Measurements from ENCODE around the gene CACNA2D4.

Gene CACNA2D4

GRCh38 chr12:1890119-1890703 is 28.2 kb downstream of the CACNA2D4 start:
- H3K4me1 Mint-ChIP-seq: no peaks in the 10 kb centered on the region
- DNase-seq (no peak), ATAC-seq (no peak)
- no peak overlapping the region for H3K27ac Mint-ChIP-seq
- peaks cover 14 to 21% of the 10 kb centered on the region in 2 donors for H3K9me3 Mint-ChIP-seq
- H3K27me3 Mint-ChIP-seq: peaks cover 25% of the 10 kb centered on the region
- no peak overlapping the region for H3K4me3 Mint-ChIP-seq

- ATAC-seq (no peak), DNase-seq (no peak)
- H3K4me3 Mint-ChIP-seq: no peak overlapping the region
- peaks cover 25% of the 10 kb centered on the region for H3K27me3 Mint-ChIP-seq
- H3K27ac Mint-ChIP-seq: no peak overlapping the region
- H3K4me1 Mint-ChIP-seq: no peaks in the 10 kb centered on the region
- H3K9me3 Mint-ChIP-seq: peaks cover 14 to 21% of the 10 kb centered on the region in 2 donors
Observed at GRCh38 chr12:1888923-1889322, 29.5 kb downstream of the CACNA2D4 start.

DNA sequence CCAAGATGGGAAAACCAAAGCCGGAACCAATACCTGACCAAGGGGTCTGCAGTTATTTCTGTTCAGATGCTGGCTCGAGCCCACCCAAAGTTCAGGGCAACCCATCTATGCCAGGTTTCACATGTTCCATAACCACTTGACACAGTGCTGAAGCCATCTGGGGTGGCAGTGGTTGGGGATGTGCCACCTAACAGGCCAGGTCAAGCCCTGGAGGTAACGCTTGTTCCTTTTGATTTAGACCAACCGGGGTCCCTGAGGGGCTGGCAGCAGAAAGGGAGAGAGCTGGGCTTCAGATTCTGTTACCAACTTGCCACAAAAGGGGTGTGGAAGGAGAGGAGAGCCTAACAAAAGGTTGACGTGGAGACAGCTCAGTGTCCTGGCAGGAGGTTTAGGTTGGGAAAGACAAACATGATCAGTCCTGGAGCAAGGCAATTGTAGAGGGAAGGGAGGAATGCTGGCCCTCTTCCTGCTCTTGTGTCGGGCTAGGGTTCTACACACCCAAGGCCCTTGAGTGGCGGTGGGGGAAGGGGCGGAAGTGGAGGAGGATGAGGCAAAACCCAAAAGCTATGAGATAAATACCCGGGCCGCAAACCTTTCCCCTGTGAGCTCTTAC is 31.9 kb downstream of the CACNA2D4 start:
- ATAC-seq (no peak), DNase-seq (no peak)
- Mint-ChIP-seq H3K9me3 (peaks cover 5 to 10% of the 10 kb centered on the region in 2 donors), H3K27me3 (peaks cover 25% of the 10 kb centered on the region), H3K27ac (no peak overlapping the region), H3K4me1 (no peaks in the 10 kb centered on the region), H3K4me3 (no peak overlapping the region)

DNA sequence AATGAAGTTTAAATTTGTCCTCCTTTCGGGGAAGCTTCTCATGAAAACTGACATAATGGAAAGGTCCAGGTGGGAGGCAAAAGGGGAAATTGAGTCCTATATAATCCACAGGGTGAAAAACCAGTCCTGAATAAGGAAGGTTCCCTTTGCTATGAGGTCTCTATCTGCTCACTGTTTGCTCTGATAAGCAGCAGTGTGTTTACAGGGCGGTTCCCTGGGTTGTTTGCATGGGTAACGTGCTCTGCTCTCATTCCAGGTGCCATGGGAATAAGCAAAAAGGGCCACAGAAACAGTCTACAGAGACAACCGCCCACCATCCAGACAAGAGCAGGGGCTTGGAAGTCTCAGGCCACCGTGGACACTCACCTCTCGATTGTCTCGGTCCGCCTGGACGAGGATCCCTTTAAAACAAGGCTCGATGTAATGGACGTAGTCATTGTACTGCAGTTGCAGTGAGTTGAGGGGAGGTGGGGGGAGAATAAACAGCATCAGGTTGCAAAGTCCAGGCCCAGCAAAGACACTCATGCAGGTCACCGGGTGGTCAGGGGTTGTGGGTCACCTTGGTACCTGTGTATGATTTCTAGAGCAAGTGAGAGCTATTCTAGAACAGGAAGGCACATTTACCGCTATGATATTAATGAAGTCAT is 32.7 kb downstream of the CACNA2D4 start:
- no peaks in the 10 kb centered on the region for H3K4me1 Mint-ChIP-seq
- no peak overlapping the region for H3K4me3 Mint-ChIP-seq
- H3K27me3 Mint-ChIP-seq: peaks cover 20% of the 10 kb centered on the region
- DNase-seq: no peak
- H3K9me3 Mint-ChIP-seq: peaks cover 0 to 4% of the 10 kb centered on the region in 2 donors
- H3K27ac Mint-ChIP-seq: no peak overlapping the region
- no peak for ATAC-seq

DNA sequence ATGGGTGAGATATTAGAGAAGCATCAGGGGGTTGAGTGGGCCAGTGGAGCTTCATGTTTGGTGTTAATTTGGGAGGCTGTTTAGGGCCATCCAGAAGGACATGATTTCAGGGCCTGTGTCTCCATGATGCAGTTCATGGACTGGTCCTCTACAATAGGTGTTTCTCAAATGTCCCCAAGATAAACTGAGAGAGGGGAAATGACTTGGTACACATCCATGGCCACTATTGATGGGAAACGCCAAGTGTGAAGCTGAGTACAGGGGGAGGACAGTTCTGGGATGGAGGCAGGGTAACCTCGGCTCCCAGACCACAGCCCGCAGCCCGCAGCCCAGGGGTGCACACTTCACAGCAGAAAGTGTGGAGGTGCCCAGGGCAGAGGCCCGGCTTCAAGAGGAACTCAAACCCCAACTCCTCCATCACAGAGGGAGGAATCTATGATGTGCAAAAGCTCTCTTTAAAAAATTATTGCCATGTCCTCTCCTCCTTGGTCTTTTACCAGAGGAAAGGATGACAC is 33.3 kb downstream of the CACNA2D4 start:
- no peak for DNase-seq
- no peak overlapping the region for H3K4me3 Mint-ChIP-seq
- no peak overlapping the region for H3K27ac Mint-ChIP-seq
- no peaks in the 10 kb centered on the region for H3K9me3 Mint-ChIP-seq
- H3K27me3 Mint-ChIP-seq: peaks cover 20% of the 10 kb centered on the region
- ATAC-seq: no peak
- H3K4me1 Mint-ChIP-seq: no peaks in the 10 kb centered on the region

DNA sequence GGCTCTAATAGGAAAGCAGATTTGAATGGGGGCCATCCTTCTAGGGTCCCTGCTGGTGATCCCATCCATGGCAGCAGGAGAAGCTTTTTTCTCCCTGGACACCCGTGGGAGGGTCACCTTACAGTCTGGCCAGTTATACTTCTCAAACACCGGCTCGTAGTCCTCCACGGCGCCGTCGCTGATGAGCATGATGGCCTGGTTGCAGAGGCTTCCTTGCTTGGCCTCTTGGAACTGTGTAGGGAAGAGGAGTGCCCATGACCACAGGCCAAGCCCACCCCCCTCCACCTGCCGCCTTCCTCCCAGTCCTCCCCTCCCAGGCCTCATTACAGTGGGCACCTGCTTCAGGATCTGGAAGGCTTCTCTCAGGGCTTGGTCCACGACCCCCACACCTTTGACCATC is 33.8 kb downstream of the CACNA2D4 start:
- Mint-ChIP-seq H3K27me3 (peaks cover 20% of the 10 kb centered on the region), H3K4me3 (no peak overlapping the region), H3K27ac (peak overlapping the region in 1 of 2 donors; percentile 31), H3K4me1 (no peaks in the 10 kb centered on the region), H3K9me3 (no peaks in the 10 kb centered on the region)
- DNase-seq: no peak
- ATAC-seq: no peak

DNA sequence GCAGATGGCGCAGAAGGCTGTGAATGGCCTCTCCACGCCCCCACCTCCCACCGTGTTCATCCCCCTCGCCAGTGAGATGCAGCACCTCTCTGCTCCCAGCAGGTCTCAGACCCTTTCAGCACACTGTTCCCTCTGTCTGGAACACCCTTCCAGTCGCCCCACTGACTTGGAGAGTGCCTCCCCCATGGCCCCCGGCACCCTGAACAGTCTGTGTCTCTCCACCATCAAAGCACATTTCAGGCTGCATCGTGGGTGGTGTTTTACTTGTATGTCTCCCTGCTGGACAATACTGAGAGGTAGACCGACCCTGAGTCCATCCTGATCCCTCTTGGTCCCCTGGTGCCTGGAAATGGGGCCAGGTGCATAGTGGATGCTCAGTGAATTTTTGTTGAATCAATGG is 34.9 kb downstream of the CACNA2D4 start:
- ATAC-seq (no peak), DNase-seq (no peak)
- H3K27me3 Mint-ChIP-seq: peaks cover 20% of the 10 kb centered on the region
- H3K9me3 Mint-ChIP-seq: no peaks in the 10 kb centered on the region
- no peak overlapping the region for H3K4me3 Mint-ChIP-seq
- H3K4me1 Mint-ChIP-seq: no peaks in the 10 kb centered on the region
- H3K27ac Mint-ChIP-seq: peak overlapping the region in 1 of 2 donors; percentile 50

DNA sequence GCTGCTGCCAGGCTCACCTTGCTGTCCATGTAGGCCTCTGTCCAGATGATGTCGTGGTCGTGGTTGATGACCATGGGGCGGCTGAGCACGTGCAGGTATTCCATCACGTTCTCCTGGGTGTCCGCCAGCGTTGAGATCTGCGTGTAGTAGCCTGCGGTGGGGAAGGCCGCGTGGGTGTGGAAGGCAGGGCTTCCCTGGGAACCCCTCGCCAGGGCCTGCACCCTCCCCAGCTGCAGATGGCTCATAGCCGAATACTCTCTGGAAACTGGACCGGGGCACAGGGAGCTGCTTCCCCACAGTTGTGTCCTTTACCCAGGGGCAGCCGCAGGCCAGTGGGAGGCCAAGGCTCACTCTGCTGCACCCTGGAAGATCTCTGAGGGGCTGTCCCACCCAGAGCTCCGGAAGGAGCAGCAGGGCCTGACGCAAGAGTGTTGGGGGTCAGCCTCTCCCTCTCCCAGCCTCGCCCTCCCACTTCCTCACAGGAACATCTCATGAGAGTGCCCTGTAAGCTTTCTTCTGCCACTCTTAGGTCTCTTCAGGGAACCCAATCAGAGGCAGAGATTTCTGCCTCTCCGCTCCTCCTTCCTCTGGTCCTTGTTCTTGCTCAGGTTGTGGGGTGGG is 35.5 kb downstream of the CACNA2D4 start:
- ATAC-seq (no peak), DNase-seq (no peak)
- Mint-ChIP-seq H3K4me3 (no peak overlapping the region), H3K27me3 (peaks cover 19% of the 10 kb centered on the region), H3K4me1 (no peaks in the 10 kb centered on the region), H3K27ac (no peak overlapping the region), H3K9me3 (no peaks in the 10 kb centered on the region)

DNA sequence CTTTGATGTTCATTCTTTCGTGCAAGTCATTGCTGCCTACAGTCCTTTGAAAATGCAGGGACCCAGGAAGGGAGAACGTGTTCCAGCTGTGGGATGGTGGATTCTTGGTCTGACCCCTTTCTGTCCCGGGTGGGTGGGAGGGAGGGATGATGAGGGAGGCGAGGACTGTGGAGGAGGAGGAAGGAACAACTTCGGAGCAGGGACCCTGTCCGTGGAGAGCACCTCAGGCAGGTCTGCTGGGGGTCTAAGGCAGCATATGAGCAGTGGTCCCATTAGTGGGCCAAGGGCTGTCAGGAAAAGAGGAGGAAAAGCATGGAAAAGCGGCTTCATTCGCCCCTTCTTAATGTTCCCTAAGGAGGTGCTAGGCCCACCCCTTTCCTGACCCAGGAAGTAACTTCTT is 36.0 kb downstream of the CACNA2D4 start:
- H3K27ac Mint-ChIP-seq: peak overlapping the region in 1 of 2 donors; percentile 40
- no peak for DNase-seq
- H3K27me3 Mint-ChIP-seq: peaks cover 13% of the 10 kb centered on the region
- no peak overlapping the region for H3K4me3 Mint-ChIP-seq
- H3K4me1 Mint-ChIP-seq: no peaks in the 10 kb centered on the region
- H3K9me3 Mint-ChIP-seq: no peaks in the 10 kb centered on the region
- ATAC-seq: no peak

GRCh38 chr12:1881936-1882335 is 36.5 kb downstream of the CACNA2D4 start:
- peak overlapping the region in 1 of 2 donors; percentile 40 for H3K27ac Mint-ChIP-seq
- H3K27me3 Mint-ChIP-seq: peaks cover 9% of the 10 kb centered on the region
- ATAC-seq: no peak
- H3K9me3 Mint-ChIP-seq: no peaks in the 10 kb centered on the region
- H3K4me1 Mint-ChIP-seq: no peaks in the 10 kb centered on the region
- no peak for DNase-seq
- no peak overlapping the region for H3K4me3 Mint-ChIP-seq

DNA sequence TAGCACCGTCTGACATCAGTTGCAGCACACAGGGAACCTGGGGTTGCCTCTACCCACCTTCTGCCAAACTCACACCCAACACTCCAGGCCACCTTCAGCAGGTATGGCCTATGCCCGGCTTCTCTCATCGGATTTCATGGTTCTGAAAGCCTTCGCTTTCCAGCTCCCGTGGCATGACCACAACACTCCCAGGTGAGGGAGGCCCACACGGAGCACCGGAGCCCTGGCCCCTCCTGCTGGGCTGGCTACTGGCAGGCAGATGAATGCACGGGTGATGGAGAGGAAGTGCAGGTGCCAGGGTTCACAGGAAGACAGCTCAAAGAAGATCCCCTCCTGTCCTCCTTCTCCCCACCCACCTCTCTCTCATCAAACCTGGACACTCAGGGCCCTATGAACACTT is 37.2 kb downstream of the CACNA2D4 start:
- ATAC-seq: no peak
- H3K4me1 Mint-ChIP-seq: no peaks in the 10 kb centered on the region
- H3K4me3 Mint-ChIP-seq: no peak overlapping the region
- no peak overlapping the region for H3K27ac Mint-ChIP-seq
- H3K27me3 Mint-ChIP-seq: peaks cover 2% of the 10 kb centered on the region
- H3K9me3 Mint-ChIP-seq: no peaks in the 10 kb centered on the region
- no peak for DNase-seq

DNA sequence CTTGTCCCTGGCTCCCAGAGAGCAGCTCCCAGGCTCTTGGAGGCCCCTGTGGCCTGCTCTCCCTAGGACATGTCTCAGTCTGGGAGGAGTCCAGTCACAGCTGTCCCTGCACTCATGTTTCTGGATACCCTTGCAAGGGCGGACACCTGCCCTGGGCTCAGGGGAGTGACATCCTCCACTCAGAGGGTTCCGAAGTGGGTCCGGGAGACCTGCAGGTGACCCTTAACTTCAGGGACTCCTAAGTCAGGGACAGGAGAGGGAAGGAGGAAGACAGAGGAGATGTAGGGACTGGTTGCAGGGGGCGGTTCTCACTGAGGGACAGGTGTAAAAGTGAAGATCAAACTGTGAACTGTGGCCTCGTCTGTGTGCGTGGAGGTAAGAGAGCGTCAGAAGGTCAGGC is 37.6 kb downstream of the CACNA2D4 start:
- H3K4me1 Mint-ChIP-seq: no peaks in the 10 kb centered on the region
- H3K27me3 Mint-ChIP-seq: no peaks in the 10 kb centered on the region
- H3K27ac Mint-ChIP-seq: no peak overlapping the region
- H3K9me3 Mint-ChIP-seq: no peaks in the 10 kb centered on the region
- no peak for DNase-seq
- ATAC-seq: no peak
- H3K4me3 Mint-ChIP-seq: no peak overlapping the region

- no peaks in the 10 kb centered on the region for H3K9me3 Mint-ChIP-seq
- ATAC-seq (no peak), DNase-seq (no peak)
- H3K4me3 Mint-ChIP-seq: no peak overlapping the region
- H3K27ac Mint-ChIP-seq: no peak overlapping the region
- H3K4me1 Mint-ChIP-seq: no peaks in the 10 kb centered on the region
- no peaks in the 10 kb centered on the region for H3K27me3 Mint-ChIP-seq
Observed at GRCh38 chr12:1880153-1880845, 38.2 kb downstream of the CACNA2D4 start.

DNA sequence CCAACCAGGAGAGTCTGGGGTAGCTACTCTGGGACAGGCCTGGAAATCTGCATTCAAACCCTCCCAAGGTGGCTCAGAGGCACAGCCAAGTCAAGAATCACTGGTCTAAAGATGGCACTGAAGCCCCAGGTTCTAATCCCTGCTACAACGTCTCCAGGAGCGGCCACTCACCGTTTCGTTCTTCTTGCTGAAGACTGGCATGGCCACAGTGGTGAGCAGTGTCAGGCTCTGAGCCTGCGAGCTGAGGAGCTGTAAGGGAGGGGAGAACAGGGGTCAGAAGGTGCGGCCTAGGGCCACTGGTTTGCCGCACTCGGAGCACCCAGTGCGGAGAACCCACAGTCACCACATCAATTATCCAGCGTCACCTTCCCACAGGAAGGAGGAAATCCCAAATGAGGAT is 38.8 kb downstream of the CACNA2D4 start:
- Mint-ChIP-seq H3K27ac (no peak overlapping the region), H3K27me3 (no peaks in the 10 kb centered on the region), H3K4me1 (no peaks in the 10 kb centered on the region), H3K9me3 (no peaks in the 10 kb centered on the region), H3K4me3 (no peak overlapping the region)
- ATAC-seq: no peak
- no peak for DNase-seq

GRCh38 chr12:1878695-1879094 is 39.8 kb downstream of the CACNA2D4 start:
- Mint-ChIP-seq H3K4me3 (no peak overlapping the region), H3K9me3 (no peaks in the 10 kb centered on the region), H3K27ac (no peak overlapping the region), H3K4me1 (no peaks in the 10 kb centered on the region), H3K27me3 (no peaks in the 10 kb centered on the region)
- no peak for ATAC-seq
- DNase-seq: no peak

Measured in stimulated activated naive CD8-positive, alpha-beta T cell treated with anti-CD3 and anti-CD28 coated beads, Interleukin-15, amount 100 ng/mL, for 72 hours (primary cell).